K562 (cell line): Measurements from ENCODE around the gene ACAT2. TPM values are rescaled to one million over a fixed set of nuclear protein-coding genes. Genes with fewer than 3 reads are reported as not detected.

Source experiments
- C11orf30 ChIP-seq: fragments of 450-650 bp; IDR thresholded peaks from 2 replicates; pipeline ENCODE4 v1.6.1; 2016; ENCODE audit warnings: low read depth, mild to moderate bottlenecking
- CREB3 ChIP-seq: fragments of 450-650 bp; conservative IDR thresholded peaks from 2 replicates; pipeline ENCODE4 v1.6.1; 2016; ENCODE audit warnings: missing genetic modification characterization, low read depth, mild to moderate bottlenecking, missing compliant biosample characterization, moderate library complexity
- CTCF ChIP-seq, 3 experiments: IDR thresholded peaks in 2 of 3; conservative IDR thresholded peaks in 1 of 3; 2 replicates each; pipeline ENCODE4 v1.5.1; 2011 to 2012; ENCODE audit warnings: low read length in 3 of 3, mild to moderate bottlenecking in 3 of 3, control low read depth in 2 of 3, improper control_type of control experiment in 1 of 3, inconsistent platforms in 1 of 3, low read depth in 1 of 3, mixed read lengths in 1 of 3, moderate library complexity in 1 of 3; ENCODE audit not compliant: insufficient read depth in 2 of 3
- DEAF1 ChIP-seq: fragments of 450-650 bp; formaldehyde crosslinking; IDR thresholded peaks from 2 replicates; pipeline ENCODE4 v1.4.0; 2020; ENCODE audit warnings: mild to moderate bottlenecking, moderate library complexity
- ELF2 ChIP-seq: fragments of 250-450 bp; sonication (Bioruptor Pico); IDR thresholded peaks from 2 replicates; pipeline ENCODE4 v1.5.0; 2021; ENCODE audit warnings: mild to moderate bottlenecking
- KDM5B ChIP-seq: fragments of 200-600 bp; sonication (generic); IDR thresholded peaks from 2 replicates; pipeline ENCODE4 v1.6.1; 2012; ENCODE audit warnings: low read depth, mild to moderate bottlenecking, moderate library complexity, low read length, control low read depth, inconsistent platforms; ENCODE audit not compliant: insufficient replicate concordance
- KLF10 ChIP-seq: fragments of 250-450 bp; sonication (Bioruptor Pico); IDR thresholded peaks from 2 replicates; pipeline ENCODE4 v1.6.1; 2021; ENCODE audit warnings: matching md5 sums
- MEF2D ChIP-seq: conservative IDR thresholded peaks from 2 replicates; pipeline ENCODE4 v1.6.1; 2016; ENCODE audit warnings: low read depth, missing genetic modification characterization, missing compliant biosample characterization
- NFXL1 ChIP-seq: fragments of 450-650 bp; formaldehyde crosslinking; IDR thresholded peaks from 2 replicates; pipeline ENCODE4 v1.4.0; 2021; ENCODE audit warnings: mild to moderate bottlenecking
- RAD51 ChIP-seq: fragments of 450-650 bp; IDR thresholded peaks from 2 replicates; pipeline ENCODE4 v1.7.1; 2016; ENCODE audit warnings: low read depth, mild to moderate bottlenecking, borderline replicate concordance
- RERE ChIP-seq: sonication (generic); formaldehyde crosslinking; IDR thresholded peaks from 2 replicates; pipeline ENCODE4 v1.8.0; 2023; ENCODE audit warnings: missing genetic modification reagents, mild to moderate bottlenecking, borderline replicate concordance
- TCF15 ChIP-seq: fragments of 250-450 bp; sonication (Bioruptor Pico); IDR thresholded peaks from 2 replicates; pipeline ENCODE4 v1.8.0; 2022; ENCODE audit warnings: moderate library complexity, mild to moderate bottlenecking, inconsistent platforms
- TCF3 ChIP-seq: sonication (generic); formaldehyde crosslinking; IDR thresholded peaks from 2 replicates; pipeline ENCODE4 v1.4.0; 2020; ENCODE audit warnings: mild to moderate bottlenecking, missing genetic modification reagents
- ZBTB43 ChIP-seq: sonication (generic); formaldehyde crosslinking; IDR thresholded peaks from 2 replicates; pipeline ENCODE4 v1.8.0; 2023; ENCODE audit warnings: mild to moderate bottlenecking, missing genetic modification reagents
- ZNF24 ChIP-seq: fragments of 450-650 bp; IDR thresholded peaks from 2 replicates; pipeline ENCODE4 v1.6.1; 2016
- ZSCAN32 ChIP-seq: fragments of 450-650 bp; formaldehyde crosslinking; IDR thresholded peaks from 2 replicates; pipeline ENCODE4 v1.4.0; 2020; ENCODE audit warnings: mild to moderate bottlenecking, moderate library complexity
- polyA plus RNA-seq, 8 experiments: library from polyadenylated mRNA; depleted of rRNA in 4 of 8; stranded (reverse) in 5 of 8; unstranded in 3 of 8; fragments of >200 nt; fragmentation: Nextera tagmentation in 2 of 8; fragmentation: Illumina TruSeq in 1 of 8; extraction: Ambion mirVana in 2 of 8; extraction: Trizol in 1 of 8; gene quantifications; 2 replicates each; pipeline versions ENCODE4 v1.2.1 to v1.2.3, GENCODE V29; 2011 to 2014; ENCODE audit warnings: inconsistent platforms in 1 of 8, missing spikeins in 1 of 8
- total RNA-seq, 7 experiments: library from RNA; depleted of rRNA in 6 of 7; stranded (reverse); fragments of >200 nt in 6 of 7; fragmentation: Illumina TruSeq in 2 of 7; extraction: Trizol in 2 of 7; gene quantifications; 2 replicates each; pipeline versions ENCODE4 v1.2.1 to v1.2.3, GENCODE V29; 2011 to 2021; ENCODE audit warnings: low replicate concordance in 1 of 7

ACAT2 gene
- total and polyA plus RNA-seq, 9 of the 15 experiments (the other 6 are each of a cell fraction or from before 2014, with no cell fraction given) = 63.0 to 309 (median 144) TPM

GRCh38 chr6:159805440-159806020 is 43.7 kb downstream of the ACAT2 start (continued):
- no peak for TF ChIP-seq KLF10 (CRISPR knock-in tag)
- TF ChIP-seq ZBTB43 = no peak
- no peak for TF ChIP-seq ZSCAN32 (CRISPR knock-in tag)
- TF ChIP-seq ELF2 (CRISPR knock-in tag) = no peak
- no peak for TF ChIP-seq TCF15 (CRISPR knock-in tag)
- no peak for TF ChIP-seq RERE
- TF ChIP-seq CREB3 (tag) = no peak
- TF ChIP-seq DEAF1 (CRISPR knock-in tag) = no peak
- TF ChIP-seq NFXL1 (CRISPR knock-in tag) = no peak
- TF ChIP-seq TCF3 (CRISPR knock-in tag) = no peak
- no peak for TF ChIP-seq RAD51
- no peak for TF ChIP-seq ZNF24
- TF ChIP-seq MEF2D = no peak
- no peak for TF ChIP-seq CTCF (IDR thresholded peaks at IDR 0.05 in 2 of 3, conservative IDR thresholded peaks at IDR 0.05 in 1 of 3; ENCODE audit: insufficient read depth in 2 of 3, low read depth in 1 of 3, low read length in 3 of 3)
- TF ChIP-seq KDM5B = no peak
- TF ChIP-seq C11orf30 = no peak
